Neural cell (in vitro differentiated cells): ENCODE measurements around the gene KRTAP4-7. TPM values are rescaled to one million over a fixed set of nuclear protein-coding genes. Genes with fewer than 3 reads are reported as not detected.
"Not testable (repeated sequence)": the region's sequence is repeated elsewhere in the genome, so short reads cannot be mapped to it uniquely, and the experiment has no call there.

Experiments
- H2AFZ ChIP-seq: fragments of 200-600, 300-800 bp; sonication (generic), shearing (Covaris generic); 2 replicates; pipeline ENCODE4 v1.6.0; 2014; ENCODE audit warnings: low read depth, mild to moderate bottlenecking, antibody characterized with exemption, low read length, moderate library complexity
- H3F3A ChIP-seq: fragments of 200-600 bp; shearing (Covaris generic); 2 replicates; pipeline ENCODE4 v1.6.1; 2016; ENCODE audit warnings: mild to moderate bottlenecking, moderate library complexity, mixed read lengths, antibody characterized with exemption, low read length; ENCODE audit not compliant: insufficient read depth, poor library complexity, severe bottlenecking
- H3K27ac ChIP-seq: fragments of 200-600, 300-800 bp; sonication (generic), shearing (Covaris generic); 2 replicates; pipeline ENCODE4 v1.5.1; 2014; ENCODE audit warnings: mild to moderate bottlenecking, low read length, moderate library complexity
- H3K27me3 ChIP-seq: fragments of 300-800, 200-600 bp; sonication (generic), shearing (Covaris generic); 2 replicates; pipeline ENCODE4 v1.6.0; 2014; ENCODE audit warnings: mild to moderate bottlenecking, low read depth, low read length, moderate library complexity; ENCODE audit not compliant: insufficient read depth
- H3K36me3 ChIP-seq: fragments of 300-800, 200-600 bp; sonication (generic), shearing (Covaris generic); 2 replicates; pipeline ENCODE4 v1.5.1; 2014; ENCODE audit warnings: mild to moderate bottlenecking, antibody characterized with exemption, low read length, moderate library complexity; ENCODE audit not compliant: insufficient read depth
- H3K4me2 ChIP-seq: fragments of 300-800, 200-600 bp; sonication (generic), shearing (Covaris generic); 2 replicates; pipeline ENCODE4 v1.6.0; 2014; ENCODE audit warnings: mild to moderate bottlenecking, low read length
- H3K4me3 ChIP-seq: fragments of 300-800, 200-600 bp; sonication (generic), shearing (Covaris generic); 2 replicates; pipeline ENCODE4 v1.5.1; 2014; ENCODE audit warnings: mild to moderate bottlenecking, low read length, moderate library complexity
- H3K79me2 ChIP-seq: fragments of 200-600 bp; shearing (Covaris generic); replicated peaks from 2 replicates; pipeline ENCODE4 v1.6.0; 2014; ENCODE audit warnings: mild to moderate bottlenecking, low read length, moderate library complexity; ENCODE audit not compliant: insufficient read depth
- H3K9ac ChIP-seq: fragments of 300-800, 200-600 bp; sonication (generic), shearing (Covaris generic); 2 replicates; pipeline ENCODE4 v1.6.1; 2016; ENCODE audit warnings: mild to moderate bottlenecking, low read length, mixed read lengths
- H3K9me2 ChIP-seq: fragments of 200-600 bp; shearing (Covaris generic); 2 replicates; pipeline ENCODE4 v1.6.1; 2016; ENCODE audit warnings: mild to moderate bottlenecking, low read length, mixed read lengths; ENCODE audit not compliant: insufficient read depth
- H3K9me3 ChIP-seq: fragments of 200-600, 300-800 bp; sonication (generic), shearing (Covaris generic); 2 replicates; pipeline ENCODE4 v1.6.1; 2016; ENCODE audit warnings: mild to moderate bottlenecking, mixed run types, low read length, moderate library complexity, mixed read lengths
- H4K20me1 ChIP-seq: fragments of 200-600 bp; shearing (Covaris generic); 2 replicates; pipeline ENCODE4 v1.6.1; 2016; ENCODE audit warnings: mild to moderate bottlenecking, mixed run types; ENCODE audit not compliant: insufficient read depth
- EP300 ChIP-seq: fragments of 450-650 bp; conservative IDR thresholded peaks from 2 replicates; pipeline ENCODE4 v1.6.1; 2014; ENCODE audit warnings: antibody characterized with exemption, mild to moderate bottlenecking, moderate library complexity; ENCODE audit not compliant: poor library complexity, severe bottlenecking
- EZH2 ChIP-seq: fragments of 200-600, 300-800 bp; shearing (Covaris generic), sonication (generic); IDR thresholded peaks from 2 replicates; pipeline ENCODE4 v1.6.1; 2014; ENCODE audit warnings: antibody characterized with exemption, low read length, borderline replicate concordance, mild to moderate bottlenecking; ENCODE audit not compliant: insufficient read depth, poor library complexity, severe bottlenecking
- MXI1 ChIP-seq: fragments of 450-650 bp; conservative IDR thresholded peaks from 2 replicates; pipeline ENCODE4 v1.6.1; 2014; ENCODE audit warnings: antibody characterized with exemption, mild to moderate bottlenecking; ENCODE audit not compliant: poor library complexity, severe bottlenecking
- POLR2AphosphoS5 ChIP-seq: IDR thresholded peaks from 2 replicates; pipeline ENCODE4 v1.6.1; 2012
- RAD21 ChIP-seq: fragments of 450-650 bp; conservative IDR thresholded peaks from 2 replicates; pipeline ENCODE4 v1.6.1; 2014; ENCODE audit warnings: antibody characterized with exemption, mild to moderate bottlenecking, moderate library complexity
- REST ChIP-seq: IDR thresholded peaks from 2 replicates; pipeline ENCODE4 v1.6.1; 2012; ENCODE audit warnings: borderline replicate concordance
- SMC3 ChIP-seq: fragments of 450-650 bp; conservative IDR thresholded peaks from 2 replicates; pipeline ENCODE4 v1.6.1; 2014; ENCODE audit warnings: antibody characterized with exemption, mild to moderate bottlenecking, moderate library complexity; ENCODE audit not compliant: poor library complexity
- TAF1 ChIP-seq: IDR thresholded peaks from 2 replicates; pipeline ENCODE4 v1.6.1; 2012; ENCODE audit warnings: low read depth
- polyA plus RNA-seq: library from polyadenylated mRNA; depleted of rRNA; stranded (reverse); fragments of >200 nt; gene quantifications from 2 replicates; pipeline ENCODE4 v1.2.3, GENCODE V29; 2014
- TF ChIP-seq, protein P1 (sequence below): fragments of 450-650 bp; IDR thresholded peaks from 2 replicates; pipeline ENCODE4 v1.5.1; 2014; ENCODE audit warnings: antibody characterized with exemption, mild to moderate bottlenecking, moderate library complexity; ENCODE audit not compliant: poor library complexity, severe bottlenecking

Gene KRTAP4-7
- polyA plus RNA-seq, 1 donor from 2014 or later = not detected

GRCh38 chr17:41116297-41116696, 32.3 kb downstream of the KRTAP4-7 start (continued):
- TF ChIP-seq TAF1 = no peak
- no peak for TF ChIP-seq POLR2AphosphoS5
- no peak for TF ChIP-seq RAD21

- H3K4me2 ChIP-seq, H3K79me2 ChIP-seq, H3F3A ChIP-seq, H4K20me1 ChIP-seq, H3K4me3 ChIP-seq, H3K9me2 ChIP-seq, H3K9ac ChIP-seq, H3K27me3 ChIP-seq, H2AFZ ChIP-seq, H3K27ac ChIP-seq, H3K36me3 ChIP-seq, H3K9me3 ChIP-seq: not testable (repeated sequence)
These were observed 34.0 kb downstream of the KRTAP4-7 start, which contains the start of gene KRTAP4-11 for GRCh38 chr17:41117846-41118386. Gene KRTAP4-11 (minus strand): TSS chr17:41118373. CDS start chr17:41118315, 58 bp downstream.

- no peaks in the 10 kb centered on the region for H3K9me2 ChIP-seq
- H4K20me1 ChIP-seq = no peaks in the 10 kb centered on the region
- no peak overlapping the region for H3K27ac ChIP-seq
- no peaks in the 10 kb centered on the region for H3K9me3 ChIP-seq
- no peak overlapping the region for H3K9ac ChIP-seq
- H3K79me2 ChIP-seq = no peaks in the 10 kb centered on the region
- no peaks in the 10 kb centered on the region for H3K36me3 ChIP-seq
- no peak overlapping the region for H3K4me2 ChIP-seq
- H3F3A ChIP-seq = no peaks in the 10 kb centered on the region
- TF ChIP-seq SMC3 (no peak), MXI1 (no peak), REST (no peak), EZH2 (no peak), RAD21 (no peak), EP300 (no peak), POLR2AphosphoS5 (no peak), TAF1 (no peak)
- TF ChIP-seq, protein P1, sequence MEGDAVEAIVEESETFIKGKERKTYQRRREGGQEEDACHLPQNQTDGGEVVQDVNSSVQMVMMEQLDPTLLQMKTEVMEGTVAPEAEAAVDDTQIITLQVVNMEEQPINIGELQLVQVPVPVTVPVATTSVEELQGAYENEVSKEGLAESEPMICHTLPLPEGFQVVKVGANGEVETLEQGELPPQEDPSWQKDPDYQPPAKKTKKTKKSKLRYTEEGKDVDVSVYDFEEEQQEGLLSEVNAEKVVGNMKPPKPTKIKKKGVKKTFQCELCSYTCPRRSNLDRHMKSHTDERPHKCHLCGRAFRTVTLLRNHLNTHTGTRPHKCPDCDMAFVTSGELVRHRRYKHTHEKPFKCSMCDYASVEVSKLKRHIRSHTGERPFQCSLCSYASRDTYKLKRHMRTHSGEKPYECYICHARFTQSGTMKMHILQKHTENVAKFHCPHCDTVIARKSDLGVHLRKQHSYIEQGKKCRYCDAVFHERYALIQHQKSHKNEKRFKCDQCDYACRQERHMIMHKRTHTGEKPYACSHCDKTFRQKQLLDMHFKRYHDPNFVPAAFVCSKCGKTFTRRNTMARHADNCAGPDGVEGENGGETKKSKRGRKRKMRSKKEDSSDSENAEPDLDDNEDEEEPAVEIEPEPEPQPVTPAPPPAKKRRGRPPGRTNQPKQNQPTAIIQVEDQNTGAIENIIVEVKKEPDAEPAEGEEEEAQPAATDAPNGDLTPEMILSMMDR = no peak
- no peak overlapping the region for H3K4me3 ChIP-seq
- H2AFZ ChIP-seq = no peak overlapping the region
- no peaks in the 10 kb centered on the region for H3K27me3 ChIP-seq
These were observed 34.8 kb downstream of the KRTAP4-7 start for GRCh38 chr17:41118721-41119120.

DNA sequence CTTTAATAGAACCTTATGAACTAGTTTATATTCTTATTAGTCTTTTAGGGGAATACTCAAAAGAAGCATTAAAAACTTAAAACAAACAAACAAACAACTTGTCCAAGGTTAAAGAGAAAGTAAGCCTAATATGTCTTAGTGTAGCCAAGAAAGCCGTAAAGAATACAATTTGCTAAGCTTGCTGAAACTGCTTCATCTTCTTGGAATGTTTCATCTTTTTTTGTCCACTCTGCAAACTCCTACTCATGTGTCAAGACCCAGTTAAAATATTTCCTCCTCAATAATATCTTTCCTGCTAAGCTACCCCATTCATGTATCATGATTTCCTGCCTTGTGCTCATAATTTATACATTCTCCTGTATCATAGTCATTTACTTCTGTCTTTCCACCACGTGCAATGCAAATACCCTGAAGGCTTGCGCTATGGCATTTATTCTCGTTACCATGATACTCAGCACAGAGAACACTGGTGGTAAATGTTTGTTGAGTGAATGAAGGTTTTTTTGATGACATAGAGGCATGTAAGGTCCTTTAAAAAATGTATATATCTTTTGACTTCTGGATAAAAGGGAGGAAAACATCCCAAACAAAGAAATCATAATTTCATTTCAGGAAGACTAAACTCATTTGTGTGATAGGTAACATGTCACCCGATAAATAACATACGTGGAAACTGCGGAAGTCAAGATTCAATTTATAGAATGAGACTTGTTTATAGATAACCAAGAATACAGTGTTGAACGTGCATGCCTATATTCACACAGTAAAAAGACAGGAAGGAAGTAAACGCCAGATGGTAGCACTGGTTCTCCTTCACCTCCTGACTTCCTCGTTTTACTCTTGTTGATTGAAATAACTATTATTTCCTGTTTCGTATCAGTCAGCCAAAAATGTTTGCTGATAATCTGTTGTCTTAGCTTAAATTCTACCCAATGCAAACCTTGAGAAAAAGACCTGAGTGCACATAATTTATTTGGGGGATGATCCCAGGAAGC, 36.0 kb downstream of the KRTAP4-7 start:
- not testable (repeated sequence) for H3K9ac ChIP-seq, H3K79me2 ChIP-seq, H3K4me3 ChIP-seq, H3K27ac ChIP-seq, H4K20me1 ChIP-seq, H2AFZ ChIP-seq, H3K9me2 ChIP-seq, H3K27me3 ChIP-seq, H3K4me2 ChIP-seq, H3K36me3 ChIP-seq, H3K9me3 ChIP-seq, H3F3A ChIP-seq
